SK-N-SH (cell line): ENCODE results near the gene EPB41L5. TPM values are rescaled to one million over a fixed set of nuclear protein-coding genes. Genes with fewer than 3 reads are reported as not detected.

Source experiments
- CTCF ChIA-PET: fragments of 300-600, 350-600 bp; formaldehyde crosslinking; extraction: SDS; loops from one replicate; lab custom pipeline; 2021; lab: Yijun Ruan, JAX
- POLR2A ChIA-PET: fragments of 350-600 bp; sonication (Branson Sonifier 250); formaldehyde crosslinking; extraction: SDS; loops from one replicate; lab custom pipeline; 2020; ENCODE audit warnings: antibody characterized with exemption, inconsistent platforms; lab: Yijun Ruan, JAX
- DNase-seq: peaks from one replicate; pipeline ENCODE4 v3.0.0; 2012
- H2AFZ ChIP-seq: fragments of 200-600 bp; sonication (generic); 2 replicates; pipeline ENCODE4 v1.8.1; 2016; ENCODE audit warnings: antibody characterized with exemption, mild to moderate bottlenecking, low read depth
- H3F3A ChIP-seq: fragments of 200-600 bp; sonication (generic); replicated peaks from 2 replicates; pipeline ENCODE3; 2016; ENCODE audit warnings: antibody characterized with exemption, mild to moderate bottlenecking; ENCODE audit not compliant: insufficient read depth
- H3K27ac ChIP-seq, 2 experiments: fragments of 200-500 bp in 1 of 2; fragments of 200-600 bp in 1 of 2; sonication (Bioruptor generic) in 1 of 2; sonication (generic), shearing (Covaris generic) in 1 of 2; 2 replicates each; pipeline versions ENCODE4 v1.5.1 to v1.6.1; 2014 to 2016; ENCODE audit warnings: low read depth in 2 of 2, inconsistent platforms in 1 of 2, low read length in 1 of 2, mild to moderate bottlenecking in 1 of 2, mixed read lengths in 1 of 2
- H3K27me3 ChIP-seq: fragments of 200-600 bp; sonication (generic), shearing (Covaris generic); 2 replicates; pipeline ENCODE4 v1.6.1; 2016; ENCODE audit warnings: mixed run types; ENCODE audit not compliant: insufficient read depth
- H3K36me3 ChIP-seq, 2 experiments: fragments of 200-500 bp in 1 of 2; fragments of 200-600 bp in 1 of 2; sonication (Bioruptor generic) in 1 of 2; sonication (generic) in 1 of 2; replicated peaks in 1 of 2; 2 replicates each; pipeline versions ENCODE3 to v1.5.1; 2014 to 2016; ENCODE audit warnings: low read length in 1 of 2, mild to moderate bottlenecking in 1 of 2; ENCODE audit not compliant: insufficient read depth in 2 of 2, control insufficient read depth in 1 of 2
- H3K4me1 ChIP-seq, 2 experiments: fragments of 200-500 bp in 1 of 2; fragments of 200-600 bp in 1 of 2; sonication (Bioruptor generic) in 1 of 2; sonication (generic), shearing (Covaris generic) in 1 of 2; 2 replicates each; pipeline versions ENCODE4 v1.5.1 to v1.6.1; 2014 to 2016; ENCODE audit warnings: low read depth in 1 of 2, low read length in 1 of 2, mixed run types in 1 of 2; ENCODE audit not compliant: insufficient read depth in 2 of 2, control insufficient read depth in 1 of 2
- H3K4me2 ChIP-seq: fragments of 200-600 bp; sonication (generic), shearing (Covaris generic); 2 replicates; pipeline ENCODE4 v1.6.1; 2017; ENCODE audit warnings: mixed run types
- H3K4me3 ChIP-seq, 2 experiments: fragments of 200-500 bp in 1 of 2; fragments of 200-600 bp in 1 of 2; sonication (Bioruptor generic) in 1 of 2; sonication (generic), shearing (Covaris generic) in 1 of 2; 2 replicates each; pipeline versions ENCODE4 v1.5.1 to v1.8.1; 2014 to 2016; ENCODE audit warnings: low read depth in 2 of 2, inconsistent platforms in 1 of 2, low read length in 1 of 2, mild to moderate bottlenecking in 1 of 2, mixed read lengths in 1 of 2, moderate library complexity in 1 of 2
- H3K79me2 ChIP-seq: fragments of 200-600 bp; sonication (generic); 2 replicates; pipeline ENCODE4 v1.8.1; 2017; ENCODE audit warnings: mild to moderate bottlenecking; ENCODE audit not compliant: insufficient read depth
- H3K9ac ChIP-seq: fragments of 200-600 bp; sonication (generic); 2 replicates; pipeline ENCODE4 v1.6.1; 2017; ENCODE audit warnings: mixed run types
- H3K9me2 ChIP-seq: fragments of 200-600 bp; sonication (generic); 2 replicates; pipeline ENCODE4 v1.6.1; 2017; ENCODE audit warnings: mixed run types
- H3K9me3 ChIP-seq: fragments of 200-600 bp; sonication (generic); 2 replicates; pipeline ENCODE4 v1.6.1; 2017; ENCODE audit warnings: mixed run types, mild to moderate bottlenecking, moderate library complexity
- H4K20me1 ChIP-seq: fragments of 200-600 bp; sonication (generic); 2 replicates; pipeline ENCODE4 v1.6.1; 2017; ENCODE audit warnings: mild to moderate bottlenecking, mixed run types; ENCODE audit not compliant: insufficient read depth
- CHD2 ChIP-seq: fragments of 150-350 bp; IDR thresholded peaks from 2 replicates; pipeline ENCODE4 v1.6.1; 2018; ENCODE audit warnings: low read length; ENCODE audit not compliant: partially characterized antibody
- ELF1 ChIP-seq: IDR thresholded peaks from 2 replicates; pipeline ENCODE4 v1.4.0; 2012
- EP300 ChIP-seq, 2 experiments: IDR thresholded peaks; 2 replicates each; pipeline versions ENCODE4 v1.4.0 to v1.6.1; 2012; ENCODE audit warnings: borderline replicate concordance in 1 of 2, low read depth in 1 of 2, low read length in 1 of 2
- FOSL2 ChIP-seq: IDR thresholded peaks from 2 replicates; pipeline ENCODE4 v1.4.0; 2012; ENCODE audit warnings: low read depth, mild to moderate bottlenecking, moderate library complexity, borderline replicate concordance
- FOXJ3 ChIP-seq: sonication (generic); formaldehyde crosslinking; IDR thresholded peaks from 2 replicates; pipeline ENCODE4 v1.5.1; 2020; ENCODE audit warnings: mild to moderate bottlenecking, missing genetic modification reagents
- FOXM1 ChIP-seq: IDR thresholded peaks from 2 replicates; pipeline ENCODE4 v1.4.0; 2012; ENCODE audit warnings: low read depth, mild to moderate bottlenecking
- GATA2 ChIP-seq: sonication (generic); formaldehyde crosslinking; IDR thresholded peaks from 2 replicates; pipeline ENCODE4 v1.5.0; 2020; ENCODE audit warnings: mild to moderate bottlenecking, missing genetic modification reagents
- MXI1 ChIP-seq: IDR thresholded peaks from 2 replicates; pipeline ENCODE4 v1.6.1; 2012; ENCODE audit warnings: mild to moderate bottlenecking, low read depth, low read length, improper control_type of control experiment
- NFIC ChIP-seq: IDR thresholded peaks from 2 replicates; pipeline ENCODE4 v1.4.0; 2012; ENCODE audit warnings: borderline replicate concordance
- NRF1 ChIP-seq: IDR thresholded peaks from 2 replicates; pipeline ENCODE4 v1.6.1; 2012; ENCODE audit warnings: low read depth, mild to moderate bottlenecking, low read length
- PBX3 ChIP-seq: IDR thresholded peaks from 2 replicates; pipeline ENCODE4; 2012
- POLR2AphosphoS5 ChIP-seq: IDR thresholded peaks from 2 replicates; pipeline ENCODE4 v1.6.1; 2012; ENCODE audit warnings: low read depth, low read length
- REST ChIP-seq: IDR thresholded peaks from 2 replicates; pipeline ENCODE4 v1.6.1; 2012; ENCODE audit warnings: mild to moderate bottlenecking, low read depth, low read length, moderate library complexity
- RFX5 ChIP-seq: IDR thresholded peaks from 2 replicates; pipeline ENCODE4 v1.6.1; 2012; ENCODE audit warnings: mild to moderate bottlenecking, improper control_type of control experiment, low read length
- RXRA ChIP-seq: IDR thresholded peaks from 2 replicates; pipeline ENCODE4 v1.4.0; 2012; ENCODE audit warnings: low read depth, mild to moderate bottlenecking, borderline replicate concordance
- SIN3A ChIP-seq: IDR thresholded peaks from 2 replicates; pipeline ENCODE4 v1.6.1; 2012; ENCODE audit warnings: low read depth, mild to moderate bottlenecking, low read length, moderate library complexity, borderline replicate concordance
- TAF1 ChIP-seq: IDR thresholded peaks from 2 replicates; pipeline ENCODE4 v1.6.1; 2012; ENCODE audit warnings: low read depth, mild to moderate bottlenecking, low read length, moderate library complexity, borderline replicate concordance
- TCF12 ChIP-seq: IDR thresholded peaks from 2 replicates; pipeline ENCODE4 v1.4.0; 2012
- TEAD4 ChIP-seq: IDR thresholded peaks from 2 replicates; pipeline ENCODE4 v1.4.0; 2012; ENCODE audit warnings: mild to moderate bottlenecking, borderline replicate concordance; ENCODE audit not compliant: insufficient read depth
- YY1 ChIP-seq: IDR thresholded peaks from 2 replicates; pipeline ENCODE4 v1.4.0; 2012; ENCODE audit warnings: low read depth, mild to moderate bottlenecking
- ZBTB33 ChIP-seq: IDR thresholded peaks from 2 replicates; pipeline ENCODE4 v1.4.0; 2012; ENCODE audit warnings: low read depth, borderline replicate concordance
- WGBS: methylation state at CpG from one replicate; pipeline ENCODE4 v1.1.6; 2017; ENCODE audit warnings: low lambda C conversion rate; 5-methylcytosine and 5-hydroxymethylcytosine counted together
- polyA plus RNA-seq, 3 experiments: library from polyadenylated mRNA; depleted of rRNA; stranded (reverse); fragments of >200 nt; gene quantifications; 2 replicates each; pipeline ENCODE4 v1.2.3, GENCODE V29; 2012

Gene EPB41L5
- polyA plus RNA-seq, 1 of the 3 experiments (the other 2 are of a cell fraction): 5.3 TPM

GRCh38 chr2:120210270-120210693 is 197.4 kb downstream of the EPB41L5 start:
- H3K9me2 ChIP-seq: no peaks in the 10 kb centered on the region
- H2AFZ ChIP-seq: no peak overlapping the region
- no peak overlapping the region for H3K9ac ChIP-seq
- no peaks in the 10 kb centered on the region for H3K27me3 ChIP-seq
- TF ChIP-seq EP300 (IDR thresholded peaks at IDR 0.05; ENCODE audit: borderline replicate concordance in 1 of 2, low read depth in 1 of 2, low read length in 1 of 2): no peak
- no peak for TF ChIP-seq CHD2
- no peak overlapping the region for H3K27ac ChIP-seq
- CTCF ChIA-PET: interaction anchor here (1.2 to 2.0 kb wide), 4 partner anchors 9 to 103 kb away, joined by 3 to 7 read pairs (median 4); partner anchors contain the start of gene TMEM185B
- no peaks in the 10 kb centered on the region for H3K36me3 ChIP-seq
- H4K20me1 ChIP-seq: no peaks in the 10 kb centered on the region
- no peaks in the 10 kb centered on the region for H3K9me3 ChIP-seq
- no peak for DNase-seq
- H3K4me2 ChIP-seq: no peak overlapping the region
- WGBS: 78% methylated on average over 8 of the region's 10 CpGs
- POLR2A ChIA-PET: no interaction called here
- H3K4me3 ChIP-seq: no peak overlapping the region
- no peaks in the 10 kb centered on the region for H3K4me1 ChIP-seq
- no peaks in the 10 kb centered on the region for H3F3A ChIP-seq
- no peaks in the 10 kb centered on the region for H3K79me2 ChIP-seq

- H3K9me3 ChIP-seq: no peaks in the 10 kb centered on the region
- peaks cover 14 to 20% of the 10 kb centered on the region in 2 experiments; a peak in 3 of 4 replicates for H3K4me1 ChIP-seq
- peaks cover 11 to 26% of the 10 kb centered on the region in 2 experiments for H3K36me3 ChIP-seq
- H3K79me2 ChIP-seq: peaks cover 23% of the 10 kb centered on the region
- H3K27me3 ChIP-seq: no peaks in the 10 kb centered on the region
- H3F3A ChIP-seq: no peaks in the 10 kb centered on the region
- POLR2A ChIA-PET: no interaction called here
- no peak overlapping the region for H3K9ac ChIP-seq
- H3K9me2 ChIP-seq: no peaks in the 10 kb centered on the region
- TF ChIP-seq SIN3A (no peak), YY1 (no peak), MXI1 (no peak), RFX5 (no peak), ZBTB33 (no peak), REST (no peak), FOSL2 (no peak), POLR2AphosphoS5 (no peak), TEAD4 (no peak), NRF1 (no peak), PBX3 (no peak), FOXJ3 (CRISPR knock-in tag) (no peak), RXRA (no peak), CHD2 (no peak), NFIC (no peak), GATA2 (CRISPR knock-in tag) (no peak), TCF12 (no peak), FOXM1 (no peak), ELF1 (no peak), TAF1 (no peak)
- TF ChIP-seq, all 33 proteins: peak for 0
- no peak for DNase-seq
- Histone ChIP-seq H2AFZ (no peak overlapping the region), H3K4me2 (no peak overlapping the region), H3K27ac (no peak overlapping the region), H3K4me3 (no peak overlapping the region), H4K20me1 (no peaks in the 10 kb centered on the region)
- CTCF ChIA-PET: interaction anchor here (1.0 to 2.8 kb wide), 2 partner anchors 16 to 109 kb away, joined by 3 to 10 read pairs; no protein-coding TSS in a partner anchor
- 91% methylated on average over 4 of the region's 5 CpGs for WGBS
Measured at GRCh38 chr2:120218181-120218580, 205.3 kb downstream of the EPB41L5 start.
